Left forelimb (tissue), 1 donor: ENCODE data around the gene FNIP1.
"Not testable (repeated sequence)": the region's sequence is repeated elsewhere in the genome, so short reads cannot be mapped to it uniquely, and the experiment has no call there.

ENCODE experiments used
- DNase-seq: peaks from one replicate; pipeline ENCODE4 v3.0.0-alpha.2; 2018; ENCODE audit warnings: low spot score

Gene FNIP1

GRCh38 chr5:131607903-131608540 lies 188.8 kb downstream of the FNIP1 start:
- no peak for DNase-seq

- no peak for DNase-seq
Observed at GRCh38 chr5:131607418-131607817, 189.4 kb downstream of the FNIP1 start.

GRCh38 chr5:131605086-131605485 lies 191.7 kb downstream of the FNIP1 start:
- no peak for DNase-seq

- no peak for DNase-seq
Observed at GRCh38 chr5:131595088-131596033, 201.5 kb downstream of the FNIP1 start.

GRCh38 chr5:131593921-131594320 lies 202.9 kb downstream of the FNIP1 start:
- DNase-seq: no peak

- DNase-seq: not testable (repeated sequence)
Observed at GRCh38 chr5:131593436-131593835, 203.4 kb downstream of the FNIP1 start.
